ENCODE data around the gene NR3C1. TPM values are rescaled to one million over a fixed set of nuclear protein-coding genes. Genes with fewer than 3 reads are reported as not detected.

Gene NR3C1
- total and polyA plus RNA-seq, 9 donors: 39.8 to 73.7 (median 58.8) TPM

- H3K27me3 ChIP-seq (ENCODE audit: control insufficient read depth, insufficient read depth, low read length): no peaks in the 10 kb centered on the region
- H3K36me3 ChIP-seq (ENCODE audit: control insufficient read depth, insufficient read depth, low read length): peaks cover 4% of the 10 kb centered on the region
- peaks cover 2% of the 10 kb centered on the region for H3K9me3 ChIP-seq (replicated peaks; ENCODE audit: control insufficient read depth, low read depth, low read length)
- no peak for DNase-seq
- WGBS (ENCODE audit: insufficient coverage): 71% methylated on average over 1 of the region's 4 CpGs
- H3K4me1 ChIP-seq (ENCODE audit: control insufficient read depth, insufficient read depth, low read length): peaks cover 4% of the 10 kb centered on the region
- H3K27ac ChIP-seq (ENCODE audit: low read length): no peak overlapping the region
- H3K4me3 ChIP-seq (ENCODE audit: low read length): no peak overlapping the region
Observed at GRCh38 chr5:143372187-143372829, 31.2 kb downstream of the NR3C1 start.

- peaks cover 2% of the 10 kb centered on the region for H3K4me1 ChIP-seq (ENCODE audit: control insufficient read depth, insufficient read depth, low read length)
- DNase-seq: no peak
- no peaks in the 10 kb centered on the region for H3K27me3 ChIP-seq (ENCODE audit: control insufficient read depth, insufficient read depth, low read length)
- WGBS (ENCODE audit: insufficient coverage): 86% methylated on average over 3 of the region's 3 CpGs
- H3K9me3 ChIP-seq (replicated peaks; ENCODE audit: control insufficient read depth, low read depth, low read length): peaks cover 2% of the 10 kb centered on the region
- peaks cover 4% of the 10 kb centered on the region for H3K36me3 ChIP-seq (ENCODE audit: control insufficient read depth, insufficient read depth, low read length)
- H3K27ac ChIP-seq (ENCODE audit: low read length): no peak overlapping the region
- no peak overlapping the region for H3K4me3 ChIP-seq (ENCODE audit: low read length)
Observed at GRCh38 chr5:143370440-143370839, 33.0 kb downstream of the NR3C1 start.

DNA sequence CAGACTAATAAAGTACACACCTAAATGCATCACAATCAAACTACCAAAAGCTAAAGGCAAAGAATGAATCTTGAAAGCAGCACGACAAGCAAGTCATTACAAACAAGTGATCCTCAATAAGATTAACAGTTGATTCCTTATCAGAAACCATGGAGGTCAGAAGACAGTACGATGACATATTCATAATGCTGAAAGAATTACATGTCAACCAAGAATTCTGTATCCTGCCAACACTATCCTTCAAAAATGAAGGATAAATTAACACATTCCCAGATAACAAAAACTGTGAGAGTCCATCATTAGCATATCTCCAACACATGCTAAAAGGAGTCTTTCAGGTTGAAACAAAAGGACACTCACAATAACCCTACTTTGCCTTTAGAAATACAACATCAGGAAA, 39.4 kb downstream of the NR3C1 start:
- H3K4me3 ChIP-seq (ENCODE audit: low read length): no peak overlapping the region
- WGBS (ENCODE audit: insufficient coverage): no CpG with 5 or more reads among the region's 2 CpGs
- no peak for DNase-seq
- no peaks in the 10 kb centered on the region for H3K4me1 ChIP-seq (ENCODE audit: control insufficient read depth, insufficient read depth, low read length)
- H3K9me3 ChIP-seq (replicated peaks; ENCODE audit: control insufficient read depth, low read depth, low read length): peaks cover 8% of the 10 kb centered on the region
- H3K36me3 ChIP-seq (ENCODE audit: control insufficient read depth, insufficient read depth, low read length): peaks cover 6% of the 10 kb centered on the region
- no peaks in the 10 kb centered on the region for H3K27me3 ChIP-seq (ENCODE audit: control insufficient read depth, insufficient read depth, low read length)
- no peak overlapping the region for H3K27ac ChIP-seq (ENCODE audit: low read length)

DNA sequence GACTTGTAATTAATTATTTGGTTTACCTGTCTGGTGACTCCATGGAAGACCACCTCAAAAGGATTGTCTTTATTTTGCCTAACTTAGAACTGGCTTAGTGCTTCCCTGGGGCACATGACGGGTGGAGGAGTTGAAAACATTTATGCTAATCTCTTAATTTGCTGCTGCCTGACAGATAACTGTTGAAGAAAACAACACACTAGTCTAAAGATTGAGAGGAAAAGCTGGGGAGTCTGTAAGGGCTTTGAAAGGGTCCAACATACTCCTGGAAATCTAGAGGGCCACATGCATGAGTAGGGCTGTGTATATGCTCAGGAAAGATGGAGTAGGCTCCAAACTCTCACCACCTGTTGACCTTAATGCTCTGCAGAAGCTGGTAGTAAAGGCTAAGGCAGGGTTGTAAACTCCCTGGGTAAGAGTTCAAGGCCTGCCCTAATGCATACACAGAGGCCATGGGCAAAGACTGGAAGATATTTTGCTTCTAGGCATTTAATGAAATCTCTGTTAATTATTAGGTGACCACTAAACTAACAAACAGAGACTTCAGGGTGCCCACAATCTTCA, 40.7 kb downstream of the NR3C1 start:
- peaks cover 6% of the 10 kb centered on the region for H3K9me3 ChIP-seq (replicated peaks; ENCODE audit: control insufficient read depth, low read depth, low read length)
- H3K36me3 ChIP-seq (ENCODE audit: control insufficient read depth, insufficient read depth, low read length): peaks cover 2% of the 10 kb centered on the region
- H3K27ac ChIP-seq (ENCODE audit: low read length): no peak overlapping the region
- WGBS (ENCODE audit: insufficient coverage): 100% methylated on average over 1 of the region's 1 CpG
- no peak overlapping the region for H3K4me3 ChIP-seq (ENCODE audit: low read length)
- no peaks in the 10 kb centered on the region for H3K27me3 ChIP-seq (ENCODE audit: control insufficient read depth, insufficient read depth, low read length)
- H3K4me1 ChIP-seq (ENCODE audit: control insufficient read depth, insufficient read depth, low read length): no peaks in the 10 kb centered on the region
- no peak for DNase-seq

- H3K4me1 ChIP-seq (ENCODE audit: control insufficient read depth, insufficient read depth, low read length): no peaks in the 10 kb centered on the region
- no CpG with 5 or more reads among the region's 3 CpGs for WGBS (ENCODE audit: insufficient coverage)
Observed at GRCh38 chr5:143361438-143361837, 42.0 kb downstream of the NR3C1 start.

DNA sequence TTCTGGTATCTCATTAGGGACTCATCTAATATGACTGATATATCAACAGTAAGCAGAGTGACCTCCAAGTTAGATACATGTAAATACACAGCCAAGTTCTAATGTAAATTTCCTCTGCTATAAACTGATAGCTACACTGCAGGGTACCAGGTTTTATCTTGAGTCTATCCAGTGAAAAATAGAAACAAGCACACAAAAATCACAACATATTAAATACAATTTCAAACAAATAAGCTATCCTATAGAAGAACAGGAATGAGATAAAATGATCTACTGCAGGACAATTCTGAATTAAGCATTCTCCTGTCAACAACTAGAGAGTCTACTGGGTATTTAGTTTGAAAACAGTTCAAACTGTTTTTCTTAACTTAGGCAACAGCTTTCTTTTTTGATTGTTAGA, 42.7 kb downstream of the NR3C1 start:
- peaks cover 2% of the 10 kb centered on the region for H3K36me3 ChIP-seq (ENCODE audit: control insufficient read depth, insufficient read depth, low read length)
- H3K27ac ChIP-seq (ENCODE audit: low read length): no peak overlapping the region
- no peaks in the 10 kb centered on the region for H3K27me3 ChIP-seq (ENCODE audit: control insufficient read depth, insufficient read depth, low read length)
- peaks cover 6% of the 10 kb centered on the region for H3K9me3 ChIP-seq (replicated peaks; ENCODE audit: control insufficient read depth, low read depth, low read length)
- no peak overlapping the region for H3K4me3 ChIP-seq (ENCODE audit: low read length)
- H3K4me1 ChIP-seq (ENCODE audit: control insufficient read depth, insufficient read depth, low read length): no peaks in the 10 kb centered on the region
- no peak for DNase-seq

More at GRCh38 chr5:143361438-143361837, 42.0 kb downstream of the NR3C1 start:
- no peaks in the 10 kb centered on the region for H3K27me3 ChIP-seq (ENCODE audit: control insufficient read depth, insufficient read depth, low read length)
- no peak overlapping the region for H3K4me3 ChIP-seq (ENCODE audit: low read length)
- peaks cover 6% of the 10 kb centered on the region for H3K9me3 ChIP-seq (replicated peaks; ENCODE audit: control insufficient read depth, low read depth, low read length)
- peaks cover 2% of the 10 kb centered on the region for H3K36me3 ChIP-seq (ENCODE audit: control insufficient read depth, insufficient read depth, low read length)
- DNase-seq: no peak
- H3K27ac ChIP-seq (ENCODE audit: low read length): no peak overlapping the region

DNA sequence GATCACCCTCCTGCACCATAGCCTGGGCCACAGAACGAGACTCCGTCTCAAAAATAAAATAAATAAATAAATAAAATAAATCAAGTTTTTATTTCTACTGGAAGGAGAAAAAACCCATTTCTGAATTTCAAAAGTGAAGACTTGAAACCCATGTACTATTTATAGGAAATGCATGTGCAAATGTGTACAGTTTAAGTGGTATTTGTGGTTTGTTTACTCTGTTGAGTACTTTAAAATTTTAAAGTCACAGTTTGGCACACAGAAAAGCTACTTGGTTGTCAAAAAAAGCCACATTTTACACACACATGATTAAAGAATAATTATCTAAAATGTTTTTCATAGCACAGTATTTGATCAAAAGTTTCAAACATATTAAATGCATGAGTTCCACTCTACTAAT, 43.6 kb downstream of the NR3C1 start:
- Histone ChIP-seq H3K27ac (ENCODE audit: low read length) (no peak overlapping the region), H3K4me1 (ENCODE audit: control insufficient read depth, insufficient read depth, low read length) (peaks cover 2% of the 10 kb centered on the region), H3K4me3 (ENCODE audit: low read length) (no peak overlapping the region), H3K36me3 (ENCODE audit: control insufficient read depth, insufficient read depth, low read length) (peaks cover 2% of the 10 kb centered on the region), H3K9me3 (replicated peaks; ENCODE audit: control insufficient read depth, low read depth, low read length) (peaks cover 6% of the 10 kb centered on the region), H3K27me3 (ENCODE audit: control insufficient read depth, insufficient read depth, low read length) (no peaks in the 10 kb centered on the region)
- DNase-seq: no peak
- no CpG with 5 or more reads among the region's 2 CpGs for WGBS (ENCODE audit: insufficient coverage)

GRCh38 chr5:143356855-143357583, 46.5 kb downstream of the NR3C1 start:
- no peak for DNase-seq
- no CpG with 5 or more reads among the region's 4 CpGs for WGBS (ENCODE audit: insufficient coverage)
- Histone ChIP-seq H3K4me3 (ENCODE audit: low read length) (no peak overlapping the region), H3K27ac (ENCODE audit: low read length) (no peak overlapping the region), H3K36me3 (ENCODE audit: control insufficient read depth, insufficient read depth, low read length) (peaks cover 3% of the 10 kb centered on the region), H3K9me3 (replicated peaks; ENCODE audit: control insufficient read depth, low read depth, low read length) (no peaks in the 10 kb centered on the region), H3K27me3 (ENCODE audit: control insufficient read depth, insufficient read depth, low read length) (no peaks in the 10 kb centered on the region), H3K4me1 (ENCODE audit: control insufficient read depth, insufficient read depth, low read length) (peaks cover 4% of the 10 kb centered on the region)

DNA sequence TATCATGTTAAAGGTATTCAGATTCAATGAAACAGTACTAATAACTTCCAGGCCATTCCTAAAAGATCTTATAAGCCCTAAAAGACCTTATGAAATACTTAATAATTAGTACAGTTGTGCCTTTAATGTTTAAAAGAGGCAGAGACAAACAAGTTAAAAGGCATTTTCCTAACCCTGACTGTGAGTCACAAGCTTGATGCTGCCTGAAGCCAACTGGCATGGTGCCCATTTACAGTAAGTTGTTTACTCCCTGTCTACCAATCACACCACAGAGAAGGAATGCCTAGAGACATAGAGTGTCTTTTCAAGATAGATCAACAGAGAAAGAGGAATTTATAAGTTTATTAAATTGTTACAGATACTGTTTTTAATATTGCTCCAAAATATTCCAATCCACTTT, 47.8 kb downstream of the NR3C1 start:
- DNase-seq: peak; percentile 96
- Histone ChIP-seq H3K9me3 (replicated peaks; ENCODE audit: control insufficient read depth, low read depth, low read length) (no peaks in the 10 kb centered on the region), H3K4me3 (ENCODE audit: low read length) (no peak overlapping the region), H3K4me1 (ENCODE audit: control insufficient read depth, insufficient read depth, low read length) (peaks cover 4% of the 10 kb centered on the region), H3K27ac (ENCODE audit: low read length) (peak overlapping the region; percentile 71), H3K27me3 (ENCODE audit: control insufficient read depth, insufficient read depth, low read length) (no peaks in the 10 kb centered on the region), H3K36me3 (ENCODE audit: control insufficient read depth, insufficient read depth, low read length) (peaks cover 3% of the 10 kb centered on the region)

DNA sequence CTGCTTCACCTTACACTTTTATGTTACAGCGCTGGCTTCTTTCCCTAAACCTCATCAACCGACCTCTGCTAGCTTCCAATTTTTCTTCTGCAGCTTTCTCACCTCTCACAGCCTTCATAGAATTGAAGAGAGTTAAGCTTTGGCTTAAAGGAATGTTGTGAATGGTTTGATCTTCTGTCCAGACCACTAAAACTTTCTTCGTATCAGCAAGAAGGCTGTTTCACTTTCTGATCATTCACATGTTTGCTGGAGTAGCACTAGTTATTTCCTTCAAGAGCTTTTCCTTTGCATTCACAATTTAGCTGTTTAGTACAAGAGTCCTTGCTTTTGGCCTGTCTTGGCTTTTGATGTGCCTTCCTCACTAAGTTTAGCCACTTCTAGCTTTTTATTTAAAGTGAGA, 49.5 kb downstream of the NR3C1 start:
- Histone ChIP-seq H3K9me3 (replicated peaks; ENCODE audit: control insufficient read depth, low read depth, low read length) (no peaks in the 10 kb centered on the region), H3K4me3 (ENCODE audit: low read length) (no peak overlapping the region), H3K27me3 (ENCODE audit: control insufficient read depth, insufficient read depth, low read length) (no peaks in the 10 kb centered on the region), H3K4me1 (ENCODE audit: control insufficient read depth, insufficient read depth, low read length) (peaks cover 4% of the 10 kb centered on the region), H3K36me3 (ENCODE audit: control insufficient read depth, insufficient read depth, low read length) (peaks cover 3% of the 10 kb centered on the region), H3K27ac (ENCODE audit: low read length) (no peak overlapping the region)
- no CpG with 5 or more reads among the region's 3 CpGs for WGBS (ENCODE audit: insufficient coverage)
- no peak for DNase-seq
